NT2/D1 (cell line): Measurements from ENCODE around the gene CDKN1A.

ENCODE experiments used
- YY1 ChIP-seq: IDR thresholded peaks from 2 replicates; pipeline ENCODE4 v1.6.1; 2011; ENCODE audit not compliant: insufficient read length, insufficient read depth
- ZNF274 ChIP-seq: IDR thresholded peaks from 2 replicates; pipeline ENCODE4 v1.6.1; 2011; ENCODE audit warnings: mild to moderate bottlenecking, low read depth, low read length

GRCh38 chr6:36657942-36658544 is 20.5 kb upstream of the CDKN1A start:
- TF ChIP-seq YY1 (no peak), ZNF274 (no peak)
